GM23338 (cell line): ENCODE data around the gene TUB. TPM values are rescaled to one million over a fixed set of nuclear protein-coding genes. Genes with fewer than 3 reads are reported as not detected.

Source experiments
- ATAC-seq: fragments of 200-7000 bp; cut with Tn5 transposase; 3 replicates; pipeline ENCODE4 v1.9.1; 2020
- DNase-seq: peaks from one replicate; pipeline ENCODE4 v3.0.0-alpha.2; 2015; ENCODE audit warnings: low spot score
- H2AFZ ChIP-seq: fragments of 200-600 bp; sonication (generic); 2 replicates; pipeline ENCODE4 v1.8.0; 2016; ENCODE audit warnings: antibody characterized with exemption, mild to moderate bottlenecking, moderate library complexity
- H3F3A ChIP-seq: fragments of 200-600 bp; sonication (generic); replicated peaks from 2 replicates; pipeline ENCODE4 v1.8.0; 2017; ENCODE audit warnings: antibody characterized with exemption, mixed run types, low read depth
- H3K27ac ChIP-seq: fragments of 200-600 bp; sonication (generic); 2 replicates; pipeline ENCODE4 v1.6.1; 2016; ENCODE audit warnings: low read depth
- H3K27me3 ChIP-seq: fragments of 200-600 bp; sonication (generic); 2 replicates; pipeline ENCODE4 v1.8.0; 2016; ENCODE audit warnings: mild to moderate bottlenecking, mixed run types, moderate library complexity; ENCODE audit not compliant: insufficient read depth
- H3K36me3 ChIP-seq: fragments of 200-600 bp; sonication (generic); 2 replicates; pipeline ENCODE4 v1.8.0; 2016; ENCODE audit warnings: mild to moderate bottlenecking; ENCODE audit not compliant: insufficient read depth
- H3K4me1 ChIP-seq: fragments of 200-600 bp; sonication (generic); 2 replicates; pipeline ENCODE4 v1.8.0; 2016; ENCODE audit warnings: mild to moderate bottlenecking, moderate library complexity; ENCODE audit not compliant: insufficient read depth
- H3K4me2 ChIP-seq: fragments of 200-600 bp; sonication (generic); 2 replicates; pipeline ENCODE4 v1.7.1; 2017; ENCODE audit warnings: mixed run types
- H3K4me3 ChIP-seq: fragments of 200-600 bp; sonication (generic); 2 replicates; pipeline ENCODE4 v1.6.1; 2016; ENCODE audit warnings: mixed run types
- H3K79me2 ChIP-seq: fragments of 200-600 bp; sonication (generic); replicated peaks from 2 replicates; pipeline ENCODE4 v1.8.0; 2017; ENCODE audit warnings: mild to moderate bottlenecking; ENCODE audit not compliant: insufficient read depth
- H3K9me2 ChIP-seq: fragments of 200-600 bp; sonication (generic); 2 replicates; pipeline ENCODE4 v1.8.0; 2017; ENCODE audit not compliant: insufficient read depth
- H4K20me1 ChIP-seq: fragments of 200-600 bp; sonication (generic); replicated peaks from 2 replicates; pipeline ENCODE4 v1.8.0; 2017; ENCODE audit warnings: mild to moderate bottlenecking; ENCODE audit not compliant: insufficient read depth
- H3K27ac Mint-ChIP-seq: 2 replicates; pipeline ENCODE4 v1.8.0; 2020; ENCODE audit warnings: inconsistent platforms, mild to moderate bottlenecking, moderate library complexity, mixed read lengths
- H3K27me3 Mint-ChIP-seq: 3 replicates; pipeline ENCODE4 v1.8.0; 2022; ENCODE audit warnings: low read depth, mild to moderate bottlenecking, moderate library complexity, mixed read lengths, inconsistent platforms; ENCODE audit not compliant: insufficient read depth, poor library complexity
- H3K36me3 Mint-ChIP-seq: 3 replicates; pipeline ENCODE4 v1.8.0; 2021; ENCODE audit warnings: low read depth, mild to moderate bottlenecking, inconsistent platforms, moderate library complexity, mixed read lengths
- H3K4me1 Mint-ChIP-seq: 3 replicates; pipeline ENCODE4 v1.8.0; 2020; ENCODE audit warnings: mild to moderate bottlenecking, inconsistent platforms, mixed read lengths
- H3K4me3 Mint-ChIP-seq: 3 replicates; pipeline ENCODE4 v1.8.0; 2021; ENCODE audit warnings: moderate library complexity, mild to moderate bottlenecking, inconsistent platforms, mixed read lengths
- H3K9me3 Mint-ChIP-seq: 3 replicates; pipeline ENCODE4 v1.8.0; 2020; ENCODE audit warnings: moderate library complexity, mild to moderate bottlenecking, inconsistent platforms, mixed read lengths
- CREB1 ChIP-seq: fragments of 250-450 bp; sonication (Bioruptor Pico); IDR thresholded peaks from 2 replicates; pipeline ENCODE4 v1.5.0; 2020; ENCODE audit warnings: low read depth, mild to moderate bottlenecking, moderate library complexity
- EZH2 ChIP-seq: fragments of 200-600 bp; sonication (generic); IDR thresholded peaks from one replicate; pipeline ENCODE4 v1.8.0; 2017; ENCODE audit warnings: antibody characterized with exemption, mild to moderate bottlenecking, low read depth; ENCODE audit not compliant: unreplicated experiment
- EZH2phosphoT487 ChIP-seq: fragments of 200-600 bp; sonication (generic); IDR thresholded peaks from one replicate; pipeline ENCODE4 v1.8.1; 2018; ENCODE audit warnings: antibody characterized with exemption; ENCODE audit not compliant: unreplicated experiment
- JUNB ChIP-seq: IDR thresholded peaks from one replicate; pipeline ENCODE4 v1.6.1; 2016; ENCODE audit warnings: antibody characterized with exemption; ENCODE audit not compliant: unreplicated experiment
- NANOG ChIP-seq: IDR thresholded peaks from 2 replicates; pipeline ENCODE4 v1.6.1; 2016; ENCODE audit warnings: antibody characterized with exemption, borderline replicate concordance
- POLR2AphosphoS5 ChIP-seq: IDR thresholded peaks from 2 replicates; pipeline ENCODE4 v1.6.1; 2016; ENCODE audit warnings: antibody characterized with exemption, low read depth
- STAT1 ChIP-seq: IDR thresholded peaks from one replicate; pipeline ENCODE4 v1.6.1; 2016; ENCODE audit warnings: antibody characterized with exemption; ENCODE audit not compliant: unreplicated experiment
- ZNF114 ChIP-seq: fragments of 250-450 bp; sonication (Bioruptor Pico); IDR thresholded peaks from 2 replicates; pipeline ENCODE4 v1.5.0; 2020; ENCODE audit warnings: mild to moderate bottlenecking, moderate library complexity
- ZNF331 ChIP-seq: fragments of 250-450 bp; sonication (Bioruptor Pico); IDR thresholded peaks from 2 replicates; pipeline ENCODE4 v1.5.0; 2020; ENCODE audit warnings: low read depth, mild to moderate bottlenecking, moderate library complexity
- polyA plus RNA-seq: library from polyadenylated mRNA; unstranded; fragments of >200 nt; fragmentation: Nextera tagmentation; extraction: Ambion mirVana; gene quantifications from 2 replicates; pipeline ENCODE4 v1.2.1, GENCODE V29; 2016
- total RNA-seq: library from RNA; depleted of rRNA; stranded (reverse); fragments of >200 nt; shearing (Covaris generic); gene quantifications from 2 replicates; pipeline ENCODE4 v1.2.3, GENCODE V29; 2014
- TF ChIP-seq, protein P1 (sequence below): IDR thresholded peaks from one replicate; pipeline ENCODE4 v1.6.1; 2018; ENCODE audit warnings: antibody characterized with exemption; ENCODE audit not compliant: unreplicated experiment
- TF ChIP-seq, protein P2 (sequence below), 2 experiments: fragments of 200-600 bp in 1 of 2; sonication (generic) in 1 of 2; conservative IDR thresholded peaks; 2 replicates each; pipeline versions ENCODE4 v1.5.1 to v1.6.1; 2016 to 2017; ENCODE audit warnings: antibody characterized with exemption in 2 of 2, low read depth in 2 of 2, mild to moderate bottlenecking in 2 of 2, moderate library complexity in 1 of 2
- TF ChIP-seq, protein P3 (sequence below): fragments of 250-450 bp; sonication (Bioruptor Pico); IDR thresholded peaks from 2 replicates; pipeline ENCODE4 v1.5.0; 2020; ENCODE audit warnings: mild to moderate bottlenecking, moderate library complexity
- TF ChIP-seq, protein P4 (sequence below): IDR thresholded peaks from 2 replicates; pipeline ENCODE4 v1.6.1; 2016; ENCODE audit warnings: antibody characterized with exemption

Gene TUB
- total and polyA plus RNA-seq, 2 experiments from 2014 or later = 5.5 to 30.4 TPM

DNA sequence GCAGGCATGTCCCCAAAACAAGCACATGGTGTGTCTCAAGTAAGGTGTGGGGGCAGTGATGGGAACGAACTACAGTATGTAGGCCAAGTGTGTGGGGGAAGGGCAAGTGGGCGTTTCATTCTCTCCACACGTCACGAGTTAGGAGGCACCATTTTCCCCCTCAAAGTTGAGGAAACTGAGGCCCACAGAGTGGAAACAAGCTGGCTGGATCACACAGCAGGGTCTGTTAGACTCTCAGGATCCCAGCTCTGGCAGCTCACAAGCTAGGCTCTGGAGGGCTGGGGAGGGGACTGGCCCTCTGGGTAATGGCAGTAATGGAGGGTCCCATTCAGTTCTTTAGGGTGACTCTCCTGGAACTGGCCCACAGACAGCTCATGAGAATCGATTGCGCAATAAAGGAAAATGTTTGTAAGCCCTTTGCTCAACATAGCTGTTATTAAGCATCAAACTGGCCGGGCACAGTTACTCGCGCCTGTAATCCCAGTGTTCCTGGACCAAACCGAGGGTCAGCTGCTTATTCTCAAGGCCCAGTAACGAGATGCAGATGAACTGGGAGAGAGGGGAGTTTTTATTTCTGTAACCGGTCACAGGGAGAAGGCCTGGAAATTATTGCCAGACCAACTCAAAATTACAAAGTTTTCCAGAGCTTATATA lies 24.1 kb upstream of the TUB start:
- peak overlapping the region; percentile 52; the same call in 1 of the 2 replicates for H2AFZ ChIP-seq
- Mint-ChIP-seq H3K27ac (no peak overlapping the region; the same call in 1 of the 2 replicates), H3K4me3 (no peak overlapping the region), H3K4me1 (peaks cover 15% of the 10 kb centered on the region), H3K27me3 (peaks cover 9% of the 10 kb centered on the region), H3K9me3 (no peaks in the 10 kb centered on the region), H3K36me3 (no peaks in the 10 kb centered on the region)
- ATAC-seq (no peak), DNase-seq (no peak)
- no peak overlapping the region for H3K27ac ChIP-seq
- H4K20me1 ChIP-seq = no peaks in the 10 kb centered on the region
- TF ChIP-seq STAT1 = no peak
- TF ChIP-seq EZH2phosphoT487 = no peak
- TF ChIP-seq, protein P1, sequence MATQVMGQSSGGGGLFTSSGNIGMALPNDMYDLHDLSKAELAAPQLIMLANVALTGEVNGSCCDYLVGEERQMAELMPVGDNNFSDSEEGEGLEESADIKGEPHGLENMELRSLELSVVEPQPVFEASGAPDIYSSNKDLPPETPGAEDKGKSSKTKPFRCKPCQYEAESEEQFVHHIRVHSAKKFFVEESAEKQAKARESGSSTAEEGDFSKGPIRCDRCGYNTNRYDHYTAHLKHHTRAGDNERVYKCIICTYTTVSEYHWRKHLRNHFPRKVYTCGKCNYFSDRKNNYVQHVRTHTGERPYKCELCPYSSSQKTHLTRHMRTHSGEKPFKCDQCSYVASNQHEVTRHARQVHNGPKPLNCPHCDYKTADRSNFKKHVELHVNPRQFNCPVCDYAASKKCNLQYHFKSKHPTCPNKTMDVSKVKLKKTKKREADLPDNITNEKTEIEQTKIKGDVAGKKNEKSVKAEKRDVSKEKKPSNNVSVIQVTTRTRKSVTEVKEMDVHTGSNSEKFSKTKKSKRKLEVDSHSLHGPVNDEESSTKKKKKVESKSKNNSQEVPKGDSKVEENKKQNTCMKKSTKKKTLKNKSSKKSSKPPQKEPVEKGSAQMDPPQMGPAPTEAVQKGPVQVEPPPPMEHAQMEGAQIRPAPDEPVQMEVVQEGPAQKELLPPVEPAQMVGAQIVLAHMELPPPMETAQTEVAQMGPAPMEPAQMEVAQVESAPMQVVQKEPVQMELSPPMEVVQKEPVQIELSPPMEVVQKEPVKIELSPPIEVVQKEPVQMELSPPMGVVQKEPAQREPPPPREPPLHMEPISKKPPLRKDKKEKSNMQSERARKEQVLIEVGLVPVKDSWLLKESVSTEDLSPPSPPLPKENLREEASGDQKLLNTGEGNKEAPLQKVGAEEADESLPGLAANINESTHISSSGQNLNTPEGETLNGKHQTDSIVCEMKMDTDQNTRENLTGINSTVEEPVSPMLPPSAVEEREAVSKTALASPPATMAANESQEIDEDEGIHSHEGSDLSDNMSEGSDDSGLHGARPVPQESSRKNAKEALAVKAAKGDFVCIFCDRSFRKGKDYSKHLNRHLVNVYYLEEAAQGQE = no peak
- TF ChIP-seq, protein P2, sequence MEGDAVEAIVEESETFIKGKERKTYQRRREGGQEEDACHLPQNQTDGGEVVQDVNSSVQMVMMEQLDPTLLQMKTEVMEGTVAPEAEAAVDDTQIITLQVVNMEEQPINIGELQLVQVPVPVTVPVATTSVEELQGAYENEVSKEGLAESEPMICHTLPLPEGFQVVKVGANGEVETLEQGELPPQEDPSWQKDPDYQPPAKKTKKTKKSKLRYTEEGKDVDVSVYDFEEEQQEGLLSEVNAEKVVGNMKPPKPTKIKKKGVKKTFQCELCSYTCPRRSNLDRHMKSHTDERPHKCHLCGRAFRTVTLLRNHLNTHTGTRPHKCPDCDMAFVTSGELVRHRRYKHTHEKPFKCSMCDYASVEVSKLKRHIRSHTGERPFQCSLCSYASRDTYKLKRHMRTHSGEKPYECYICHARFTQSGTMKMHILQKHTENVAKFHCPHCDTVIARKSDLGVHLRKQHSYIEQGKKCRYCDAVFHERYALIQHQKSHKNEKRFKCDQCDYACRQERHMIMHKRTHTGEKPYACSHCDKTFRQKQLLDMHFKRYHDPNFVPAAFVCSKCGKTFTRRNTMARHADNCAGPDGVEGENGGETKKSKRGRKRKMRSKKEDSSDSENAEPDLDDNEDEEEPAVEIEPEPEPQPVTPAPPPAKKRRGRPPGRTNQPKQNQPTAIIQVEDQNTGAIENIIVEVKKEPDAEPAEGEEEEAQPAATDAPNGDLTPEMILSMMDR (conservative IDR thresholded peaks at IDR 0.05; ENCODE audit: low read depth in 2 of 2) = no peak
- TF ChIP-seq JUNB = no peak
- no peak for TF ChIP-seq ZNF331 (CRISPR knock-in tag)
- no peak for TF ChIP-seq NANOG
- no peak for TF ChIP-seq EZH2
- TF ChIP-seq POLR2AphosphoS5 = no peak
- TF ChIP-seq CREB1 = no peak
- TF ChIP-seq, protein P3, sequence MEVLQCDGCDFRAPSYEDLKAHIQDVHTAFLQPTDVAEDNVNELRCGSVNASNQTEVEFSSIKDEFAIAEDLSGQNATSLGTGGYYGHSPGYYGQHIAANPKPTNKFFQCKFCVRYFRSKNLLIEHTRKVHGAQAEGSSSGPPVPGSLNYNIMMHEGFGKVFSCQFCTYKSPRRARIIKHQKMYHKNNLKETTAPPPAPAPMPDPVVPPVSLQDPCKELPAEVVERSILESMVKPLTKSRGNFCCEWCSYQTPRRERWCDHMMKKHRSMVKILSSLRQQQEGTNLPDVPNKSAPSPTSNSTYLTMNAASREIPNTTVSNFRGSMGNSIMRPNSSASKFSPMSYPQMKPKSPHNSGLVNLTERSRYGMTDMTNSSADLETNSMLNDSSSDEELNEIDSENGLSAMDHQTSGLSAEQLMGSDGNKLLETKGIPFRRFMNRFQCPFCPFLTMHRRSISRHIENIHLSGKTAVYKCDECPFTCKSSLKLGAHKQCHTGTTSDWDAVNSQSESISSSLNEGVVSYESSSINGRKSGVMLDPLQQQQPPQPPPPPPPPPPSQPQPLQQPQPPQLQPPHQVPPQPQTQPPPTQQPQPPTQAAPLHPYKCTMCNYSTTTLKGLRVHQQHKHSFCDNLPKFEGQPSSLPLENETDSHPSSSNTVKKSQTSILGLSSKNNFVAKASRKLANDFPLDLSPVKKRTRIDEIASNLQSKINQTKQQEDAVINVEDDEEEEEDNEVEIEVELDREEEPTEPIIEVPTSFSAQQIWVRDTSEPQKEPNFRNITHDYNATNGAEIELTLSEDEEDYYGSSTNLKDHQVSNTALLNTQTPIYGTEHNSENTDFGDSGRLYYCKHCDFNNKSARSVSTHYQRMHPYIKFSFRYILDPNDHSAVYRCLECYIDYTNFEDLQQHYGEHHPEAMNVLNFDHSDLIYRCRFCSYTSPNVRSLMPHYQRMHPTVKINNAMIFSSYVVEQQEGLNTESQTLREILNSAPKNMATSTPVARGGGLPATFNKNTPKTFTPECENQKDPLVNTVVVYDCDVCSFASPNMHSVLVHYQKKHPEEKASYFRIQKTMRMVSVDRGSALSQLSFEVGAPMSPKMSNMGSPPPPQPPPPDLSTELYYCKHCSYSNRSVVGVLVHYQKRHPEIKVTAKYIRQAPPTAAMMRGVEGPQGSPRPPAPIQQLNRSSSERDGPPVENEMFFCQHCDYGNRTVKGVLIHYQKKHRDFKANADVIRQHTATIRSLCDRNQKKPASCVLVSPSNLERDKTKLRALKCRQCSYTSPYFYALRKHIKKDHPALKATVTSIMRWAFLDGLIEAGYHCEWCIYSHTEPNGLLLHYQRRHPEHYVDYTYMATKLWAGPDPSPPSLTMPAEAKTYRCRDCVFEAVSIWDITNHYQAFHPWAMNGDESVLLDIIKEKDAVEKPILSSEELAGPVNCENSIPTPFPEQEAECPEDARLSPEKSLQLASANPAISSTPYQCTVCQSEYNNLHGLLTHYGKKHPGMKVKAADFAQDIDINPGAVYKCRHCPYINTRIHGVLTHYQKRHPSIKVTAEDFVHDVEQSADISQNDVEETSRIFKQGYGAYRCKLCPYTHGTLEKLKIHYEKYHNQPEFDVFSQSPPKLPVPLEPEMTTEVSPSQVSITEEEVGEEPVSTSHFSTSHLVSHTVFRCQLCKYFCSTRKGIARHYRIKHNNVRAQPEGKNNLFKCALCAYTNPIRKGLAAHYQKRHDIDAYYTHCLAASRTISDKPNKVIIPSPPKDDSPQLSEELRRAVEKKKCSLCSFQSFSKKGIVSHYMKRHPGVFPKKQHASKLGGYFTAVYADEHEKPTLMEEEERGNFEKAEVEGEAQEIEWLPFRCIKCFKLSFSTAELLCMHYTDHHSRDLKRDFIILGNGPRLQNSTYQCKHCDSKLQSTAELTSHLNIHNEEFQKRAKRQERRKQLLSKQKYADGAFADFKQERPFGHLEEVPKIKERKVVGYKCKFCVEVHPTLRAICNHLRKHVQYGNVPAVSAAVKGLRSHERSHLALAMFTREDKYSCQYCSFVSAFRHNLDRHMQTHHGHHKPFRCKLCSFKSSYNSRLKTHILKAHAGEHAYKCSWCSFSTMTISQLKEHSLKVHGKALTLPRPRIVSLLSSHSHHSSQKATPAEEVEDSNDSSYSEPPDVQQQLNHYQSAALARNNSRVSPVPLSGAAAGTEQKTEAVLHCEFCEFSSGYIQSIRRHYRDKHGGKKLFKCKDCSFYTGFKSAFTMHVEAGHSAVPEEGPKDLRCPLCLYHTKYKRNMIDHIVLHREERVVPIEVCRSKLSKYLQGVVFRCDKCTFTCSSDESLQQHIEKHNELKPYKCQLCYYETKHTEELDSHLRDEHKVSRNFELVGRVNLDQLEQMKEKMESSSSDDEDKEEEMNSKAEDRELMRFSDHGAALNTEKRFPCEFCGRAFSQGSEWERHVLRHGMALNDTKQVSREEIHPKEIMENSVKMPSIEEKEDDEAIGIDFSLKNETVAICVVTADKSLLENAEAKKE (CRISPR knock-in tag) = no peak
- TF ChIP-seq ZNF114 (CRISPR knock-in tag) = no peak
- TF ChIP-seq, protein P4, sequence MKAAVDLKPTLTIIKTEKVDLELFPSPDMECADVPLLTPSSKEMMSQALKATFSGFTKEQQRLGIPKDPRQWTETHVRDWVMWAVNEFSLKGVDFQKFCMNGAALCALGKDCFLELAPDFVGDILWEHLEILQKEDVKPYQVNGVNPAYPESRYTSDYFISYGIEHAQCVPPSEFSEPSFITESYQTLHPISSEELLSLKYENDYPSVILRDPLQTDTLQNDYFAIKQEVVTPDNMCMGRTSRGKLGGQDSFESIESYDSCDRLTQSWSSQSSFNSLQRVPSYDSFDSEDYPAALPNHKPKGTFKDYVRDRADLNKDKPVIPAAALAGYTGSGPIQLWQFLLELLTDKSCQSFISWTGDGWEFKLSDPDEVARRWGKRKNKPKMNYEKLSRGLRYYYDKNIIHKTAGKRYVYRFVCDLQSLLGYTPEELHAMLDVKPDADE = no peak
- no peaks in the 10 kb centered on the region for H3F3A ChIP-seq
- H3K79me2 ChIP-seq = no peaks in the 10 kb centered on the region
- H3K27me3 ChIP-seq = no peaks in the 10 kb centered on the region
- H3K36me3 ChIP-seq = no peaks in the 10 kb centered on the region
- H3K4me2 ChIP-seq = no peak overlapping the region
- no peaks in the 10 kb centered on the region for H3K9me2 ChIP-seq
- H3K4me1 ChIP-seq = no peaks in the 10 kb centered on the region; the same call in 1 of the 2 replicates
- H3K4me3 ChIP-seq = no peak overlapping the region
